Fibroblast of mammary gland (primary cell): ENCODE results near the gene SRBD1.

Experiments
- DNase-seq: peaks from one replicate; pipeline ENCODE4 v3.0.0-alpha.2; 2010; ENCODE audit warnings: low read depth
- H3K4me3 ChIP-seq: 2 replicates; pipeline ENCODE4 v1.5.1; 2011; ENCODE audit warnings: low read depth, mild to moderate bottlenecking, low read length, moderate library complexity; ENCODE audit not compliant: control insufficient read depth
- TF ChIP-seq, protein P1 (sequence below): conservative IDR thresholded peaks from 2 replicates; pipeline ENCODE4 v1.5.1; 2011; ENCODE audit warnings: low read depth, low read length, inconsistent platforms; ENCODE audit not compliant: control insufficient read depth, insufficient read depth

Gene SRBD1

DNA sequence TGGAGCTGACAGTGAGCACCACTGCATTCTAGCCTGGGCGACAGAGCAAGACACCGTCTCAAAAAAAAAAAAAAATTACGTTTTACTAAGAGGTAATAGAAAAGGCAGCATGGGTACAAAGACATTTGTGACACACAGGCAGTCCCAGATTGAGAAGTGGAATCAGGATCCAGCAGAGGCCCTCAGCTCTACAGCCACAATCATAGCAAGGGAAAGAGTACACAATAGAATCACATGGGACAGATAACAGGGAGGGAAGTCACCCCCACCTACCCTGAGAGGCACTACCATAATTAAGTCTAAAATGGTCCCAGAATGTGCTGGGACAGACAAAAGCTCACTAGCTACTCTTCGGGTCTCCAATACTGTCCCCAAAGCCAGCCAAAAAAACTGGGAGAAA is 12.5 kb downstream of the SRBD1 start:
- no peak overlapping the region for H3K4me3 ChIP-seq
- TF ChIP-seq, protein P1, sequence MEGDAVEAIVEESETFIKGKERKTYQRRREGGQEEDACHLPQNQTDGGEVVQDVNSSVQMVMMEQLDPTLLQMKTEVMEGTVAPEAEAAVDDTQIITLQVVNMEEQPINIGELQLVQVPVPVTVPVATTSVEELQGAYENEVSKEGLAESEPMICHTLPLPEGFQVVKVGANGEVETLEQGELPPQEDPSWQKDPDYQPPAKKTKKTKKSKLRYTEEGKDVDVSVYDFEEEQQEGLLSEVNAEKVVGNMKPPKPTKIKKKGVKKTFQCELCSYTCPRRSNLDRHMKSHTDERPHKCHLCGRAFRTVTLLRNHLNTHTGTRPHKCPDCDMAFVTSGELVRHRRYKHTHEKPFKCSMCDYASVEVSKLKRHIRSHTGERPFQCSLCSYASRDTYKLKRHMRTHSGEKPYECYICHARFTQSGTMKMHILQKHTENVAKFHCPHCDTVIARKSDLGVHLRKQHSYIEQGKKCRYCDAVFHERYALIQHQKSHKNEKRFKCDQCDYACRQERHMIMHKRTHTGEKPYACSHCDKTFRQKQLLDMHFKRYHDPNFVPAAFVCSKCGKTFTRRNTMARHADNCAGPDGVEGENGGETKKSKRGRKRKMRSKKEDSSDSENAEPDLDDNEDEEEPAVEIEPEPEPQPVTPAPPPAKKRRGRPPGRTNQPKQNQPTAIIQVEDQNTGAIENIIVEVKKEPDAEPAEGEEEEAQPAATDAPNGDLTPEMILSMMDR: no peak
- no peak for DNase-seq

DNA sequence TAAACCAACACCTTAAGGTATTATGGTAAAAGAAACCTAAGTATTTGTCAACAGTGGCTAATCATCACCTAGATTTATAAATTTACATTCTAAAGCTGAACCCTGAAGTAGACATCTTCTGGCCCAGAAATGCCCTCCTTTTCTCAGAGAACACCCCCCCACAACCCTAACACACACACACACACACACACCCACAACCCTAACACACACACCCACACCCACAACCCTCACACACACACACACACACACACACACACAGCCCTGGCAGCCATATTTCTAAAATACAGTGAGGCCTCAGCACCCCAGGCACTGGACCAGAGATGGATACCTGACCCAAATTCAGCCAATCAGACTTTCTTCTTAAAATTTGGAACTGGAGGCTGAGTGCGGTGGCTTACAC is 14.3 kb downstream of the SRBD1 start:
- H3K4me3 ChIP-seq: no peak overlapping the region
- TF ChIP-seq, protein P1: no peak
- DNase-seq: no peak

DNA sequence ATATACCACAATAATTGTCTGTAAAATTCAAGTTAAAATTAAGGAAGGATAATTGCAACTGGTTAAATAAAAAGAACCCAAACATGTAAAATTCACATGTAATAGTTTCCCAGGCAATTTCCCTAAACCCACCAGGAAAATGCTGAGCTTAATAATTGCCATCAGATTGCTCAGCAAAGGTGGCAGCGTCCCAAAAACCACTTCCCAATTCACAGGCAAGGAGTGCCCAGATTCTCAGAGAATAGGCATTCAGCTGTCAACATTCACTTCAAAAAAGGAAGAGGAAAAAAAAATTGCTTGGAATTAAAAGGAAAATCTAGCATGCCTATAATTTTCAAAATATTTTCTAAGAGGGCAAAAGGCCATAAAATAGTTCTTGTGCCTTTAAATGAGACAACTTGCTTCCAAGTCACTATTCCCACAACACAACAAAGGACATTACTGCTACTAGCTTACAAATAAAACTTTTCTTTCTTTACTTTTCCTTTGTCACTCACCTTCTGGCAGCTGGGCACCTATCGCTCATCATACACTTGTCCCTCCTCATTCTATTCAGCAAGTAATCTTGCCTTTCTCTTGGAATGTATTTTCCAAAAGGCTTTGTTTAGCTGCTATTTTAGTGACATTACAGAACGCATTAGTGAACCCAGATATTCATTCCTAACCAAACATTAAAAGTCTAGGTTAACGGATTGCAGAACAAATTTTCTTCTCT is 15.2 kb downstream of the SRBD1 start:
- no peak overlapping the region for H3K4me3 ChIP-seq
- TF ChIP-seq, protein P1: no peak
- peak; percentile 74 for DNase-seq

DNA sequence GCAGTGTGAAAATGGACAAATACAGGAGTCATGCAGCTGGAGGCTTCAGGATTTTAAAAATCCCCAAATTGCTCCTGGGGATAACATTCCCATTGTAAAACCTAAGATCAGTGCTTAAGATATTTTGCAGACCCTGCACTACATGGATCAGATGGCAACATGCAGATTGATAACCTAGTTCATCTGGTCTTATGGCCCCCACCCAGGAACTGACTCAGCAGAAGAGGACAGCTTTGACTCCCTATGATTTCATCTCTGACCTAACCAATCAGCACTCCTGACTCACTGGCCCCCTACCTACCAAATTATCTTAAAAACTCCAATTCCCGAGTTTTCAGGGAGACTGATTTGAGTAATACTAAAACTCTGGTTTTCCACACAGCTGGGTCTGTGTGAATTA is 20.0 kb downstream of the SRBD1 start:
- no peak overlapping the region for H3K4me3 ChIP-seq
- DNase-seq: peak; percentile 60
- TF ChIP-seq, protein P1: no peak

DNA sequence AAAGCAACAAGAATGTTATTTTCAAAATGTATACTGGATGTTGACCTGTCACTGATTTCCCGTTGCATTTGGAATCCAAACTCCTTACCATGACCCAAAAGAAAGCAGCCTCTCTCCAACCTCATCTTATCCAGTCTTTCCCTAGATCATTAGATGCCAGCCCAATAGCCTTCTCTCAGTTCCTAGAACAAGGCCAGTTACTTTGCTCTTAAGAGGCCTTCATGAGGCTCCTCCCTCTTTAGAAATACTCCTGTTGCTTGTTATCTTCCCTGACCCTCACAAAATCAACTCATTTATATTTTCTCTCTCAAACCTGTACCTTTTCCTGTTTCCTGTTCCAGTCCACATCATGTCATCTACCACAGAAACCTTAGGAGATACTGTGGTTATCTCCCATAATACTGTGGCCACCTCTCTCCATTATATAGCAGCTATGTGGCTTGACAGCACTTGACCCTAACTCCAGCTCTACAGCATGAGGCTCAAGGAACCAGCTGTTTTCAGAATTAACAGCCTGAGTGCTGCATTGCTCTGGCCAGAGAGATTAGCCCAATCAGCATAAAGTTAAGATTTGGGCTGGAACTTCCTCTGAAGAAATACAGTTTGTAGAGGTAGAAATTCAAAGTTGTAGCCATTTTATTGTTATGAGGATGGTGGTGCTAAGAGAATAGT is 22.8 kb downstream of the SRBD1 start:
- no peak for DNase-seq
- TF ChIP-seq, protein P1: no peak
- H3K4me3 ChIP-seq: no peak overlapping the region

DNA sequence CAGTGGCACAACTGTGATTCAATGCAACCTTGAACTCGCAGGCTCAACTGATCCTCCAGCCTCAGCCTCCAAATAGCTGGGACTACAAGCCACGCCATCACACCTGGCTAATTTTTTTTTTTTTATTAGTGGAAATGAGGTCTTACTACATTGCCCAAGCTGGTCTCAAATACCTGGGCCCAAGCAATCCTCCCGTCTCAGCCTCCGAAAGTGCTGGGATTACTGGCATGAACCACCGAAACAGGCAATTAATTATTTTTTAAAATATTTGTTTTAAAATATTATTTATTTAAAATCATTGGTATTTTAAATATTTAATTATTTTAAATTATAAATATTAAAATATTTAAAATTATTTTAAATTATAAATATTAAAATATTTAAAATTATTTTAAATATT is 24.5 kb downstream of the SRBD1 start:
- no peak overlapping the region for H3K4me3 ChIP-seq
- TF ChIP-seq, protein P1: no peak

More for the DNA sequence above, 24.5 kb downstream of the SRBD1 start:
- no peak for DNase-seq
